ENCODE results near the gene CNRIP1.

The CNRIP1 gene

GRCh38 chr2:68333009-68333408 lies 13.3 kb upstream of the CNRIP1 start:
- Histone ChIP-seq H3K36me3 (no peaks in the 10 kb centered on the region), H3K4me3 (ENCODE audit: low read depth, low read length) (no peak overlapping the region), H3K4me1 (no peaks in the 10 kb centered on the region), H3K9me3 (no peaks in the 10 kb centered on the region), H3K27me3 (no peaks in the 10 kb centered on the region)
- DNase-seq: no peak
- TF ChIP-seq CTCF (IDR thresholded peaks at IDR 0.05; ENCODE audit: low read depth, low read length): no peak

GRCh38 chr2:68330691-68331090 lies 10.9 kb upstream of the CNRIP1 start:
- Histone ChIP-seq H3K4me3 (ENCODE audit: low read depth, low read length) (no peak overlapping the region), H3K36me3 (no peaks in the 10 kb centered on the region), H3K9me3 (no peaks in the 10 kb centered on the region), H3K27me3 (no peaks in the 10 kb centered on the region), H3K4me1 (no peaks in the 10 kb centered on the region)
- TF ChIP-seq CTCF (IDR thresholded peaks at IDR 0.05; ENCODE audit: low read depth, low read length): no peak
- no peak for DNase-seq

GRCh38 chr2:68328901-68329300 lies 9.2 kb upstream of the CNRIP1 start:
- TF ChIP-seq CTCF (IDR thresholded peaks at IDR 0.05; ENCODE audit: low read depth, low read length): no peak
- no peaks in the 10 kb centered on the region for H3K27me3 ChIP-seq
- no peak overlapping the region for H3K4me3 ChIP-seq (ENCODE audit: low read depth, low read length)
- DNase-seq: no peak
- H3K9me3 ChIP-seq: no peaks in the 10 kb centered on the region
- no peaks in the 10 kb centered on the region for H3K36me3 ChIP-seq
- no peaks in the 10 kb centered on the region for H3K4me1 ChIP-seq

- no peak for TF ChIP-seq CTCF (IDR thresholded peaks at IDR 0.05; ENCODE audit: low read depth, low read length)
- no peak overlapping the region for H3K4me3 ChIP-seq (ENCODE audit: low read depth, low read length)
- H3K36me3 ChIP-seq: no peaks in the 10 kb centered on the region
- no peaks in the 10 kb centered on the region for H3K27me3 ChIP-seq
- no peak for DNase-seq
- no peaks in the 10 kb centered on the region for H3K9me3 ChIP-seq
- no peaks in the 10 kb centered on the region for H3K4me1 ChIP-seq
These were observed 5.3 kb upstream of the CNRIP1 start for GRCh38 chr2:68325056-68325455.

- Histone ChIP-seq H3K9me3 (no peaks in the 10 kb centered on the region), H3K27me3 (no peaks in the 10 kb centered on the region), H3K4me1 (no peaks in the 10 kb centered on the region), H3K36me3 (peaks cover 13% of the 10 kb centered on the region), H3K4me3 (ENCODE audit: low read depth, low read length) (peak overlapping the region; percentile 76)
- TF ChIP-seq CTCF (IDR thresholded peaks at IDR 0.05; ENCODE audit: low read depth, low read length): no peak
- peak; percentile 8 for DNase-seq
These were observed 431 bp upstream of the CNRIP1 start for GRCh38 chr2:68320118-68320641.

GRCh38 chr2:68318914-68319397 lies 793 bp downstream of the CNRIP1 start:
- Histone ChIP-seq H3K4me1 (no peaks in the 10 kb centered on the region), H3K4me3 (ENCODE audit: low read depth, low read length) (peak overlapping the region; percentile 76), H3K27me3 (no peaks in the 10 kb centered on the region), H3K36me3 (peaks cover 17% of the 10 kb centered on the region), H3K9me3 (no peaks in the 10 kb centered on the region)
- no peak for TF ChIP-seq CTCF (IDR thresholded peaks at IDR 0.05; ENCODE audit: low read depth, low read length)
- DNase-seq: no peak

Measured in BE2C (cell line).